Measurements from ENCODE around the gene CNTNAP4. TPM values are rescaled to one million over a fixed set of nuclear protein-coding genes. Genes with fewer than 3 reads are reported as not detected.

Gene CNTNAP4
- total and polyA plus RNA-seq, 4 donors, result 0.06 to 0.09 TPM; not detected in 2

DNA sequence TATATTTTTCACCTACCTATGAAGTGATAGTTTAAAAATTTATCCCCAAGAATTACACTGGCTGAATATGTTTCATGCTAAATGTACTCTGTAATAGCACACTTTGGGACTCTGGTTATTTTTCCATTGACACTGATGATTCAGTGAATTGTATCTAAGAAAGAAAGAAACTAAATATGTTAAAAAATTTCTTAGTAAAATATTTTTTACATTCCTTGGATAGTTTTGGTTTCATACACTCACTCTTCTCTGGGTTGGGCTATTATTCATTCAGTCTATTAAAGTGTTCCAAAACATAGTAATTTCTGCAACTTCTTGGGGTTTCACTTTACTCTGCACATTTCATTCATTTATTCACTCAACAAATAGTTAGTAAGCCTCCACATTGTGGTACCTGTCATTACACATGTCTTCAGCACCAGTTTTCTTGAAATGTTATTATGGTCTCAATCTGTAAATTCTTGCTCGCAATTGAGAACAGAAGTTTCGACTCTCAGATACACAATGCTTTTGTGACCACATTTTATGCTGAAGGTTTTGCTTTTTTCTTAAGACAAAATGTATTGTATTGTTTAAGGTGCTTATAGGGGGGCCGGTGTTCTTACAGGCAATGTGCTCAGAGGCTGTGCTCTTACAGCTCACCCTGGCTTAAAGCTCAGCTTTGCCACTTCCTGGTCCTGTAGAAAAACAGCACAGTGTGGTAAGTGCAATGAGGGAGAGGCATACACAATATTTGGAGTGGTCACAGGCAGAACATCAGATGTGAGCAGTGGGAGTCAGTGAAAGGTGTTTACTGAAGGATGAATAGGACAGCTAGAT, 17.4 kb downstream of the CNTNAP4 start:
- DNase-seq (ENCODE audit: low spot score), result no peak
- Histone ChIP-seq H3K36me3 (ENCODE audit: control insufficient read depth in 4 of 4, insufficient read depth in 3 of 4, low read depth in 1 of 4, low read length in 3 of 4) (no peaks in the 10 kb centered on the region), H3K9me3 (ENCODE audit: control insufficient read depth in 4 of 4, low read length in 3 of 4) (no peaks in the 10 kb centered on the region), H3K4me1 (ENCODE audit: control insufficient read depth in 4 of 4, insufficient read depth in 4 of 4, low read length in 3 of 4) (no peaks in the 10 kb centered on the region), H3K9ac (ENCODE audit: low read depth in 1 of 2, low read length in 2 of 2) (no peak overlapping the region), H3K4me3 (ENCODE audit: low read depth in 1 of 3, low read length in 3 of 3) (no peak overlapping the region), H3K27me3 (ENCODE audit: control insufficient read depth in 4 of 4, insufficient read depth in 4 of 4, low read length in 3 of 4) (peaks cover 0 to 4% (median 0%) of the 10 kb centered on the region in 4 donors), H3K27ac (ENCODE audit: low read depth in 1 of 2, low read length in 2 of 2) (no peak overlapping the region)
- WGBS, result 93% methylated on average over 3 of the region's 3 CpGs
- TF ChIP-seq EGR1 (IDR thresholded peaks at IDR 0.05; ENCODE audit: low read depth in 2 of 2), result no peak
- TF ChIP-seq FOXA2 (IDR thresholded peaks at IDR 0.05), result no peak
- TF ChIP-seq YY1 (IDR thresholded peaks at IDR 0.05), result no peak
- TF ChIP-seq TAF1 (conservative IDR thresholded peaks at IDR 0.05), result no peak
- TF ChIP-seq, protein P1, sequence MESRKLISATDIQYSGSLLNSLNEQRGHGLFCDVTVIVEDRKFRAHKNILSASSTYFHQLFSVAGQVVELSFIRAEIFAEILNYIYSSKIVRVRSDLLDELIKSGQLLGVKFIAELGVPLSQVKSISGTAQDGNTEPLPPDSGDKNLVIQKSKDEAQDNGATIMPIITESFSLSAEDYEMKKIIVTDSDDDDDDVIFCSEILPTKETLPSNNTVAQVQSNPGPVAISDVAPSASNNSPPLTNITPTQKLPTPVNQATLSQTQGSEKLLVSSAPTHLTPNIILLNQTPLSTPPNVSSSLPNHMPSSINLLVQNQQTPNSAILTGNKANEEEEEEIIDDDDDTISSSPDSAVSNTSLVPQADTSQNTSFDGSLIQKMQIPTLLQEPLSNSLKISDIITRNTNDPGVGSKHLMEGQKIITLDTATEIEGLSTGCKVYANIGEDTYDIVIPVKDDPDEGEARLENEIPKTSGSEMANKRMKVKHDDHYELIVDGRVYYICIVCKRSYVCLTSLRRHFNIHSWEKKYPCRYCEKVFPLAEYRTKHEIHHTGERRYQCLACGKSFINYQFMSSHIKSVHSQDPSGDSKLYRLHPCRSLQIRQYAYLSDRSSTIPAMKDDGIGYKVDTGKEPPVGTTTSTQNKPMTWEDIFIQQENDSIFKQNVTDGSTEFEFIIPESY (IDR thresholded peaks at IDR 0.05), result no peak
- TF ChIP-seq, protein P2, sequence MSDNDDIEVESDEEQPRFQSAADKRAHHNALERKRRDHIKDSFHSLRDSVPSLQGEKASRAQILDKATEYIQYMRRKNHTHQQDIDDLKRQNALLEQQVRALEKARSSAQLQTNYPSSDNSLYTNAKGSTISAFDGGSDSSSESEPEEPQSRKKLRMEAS (IDR thresholded peaks at IDR 0.05), result no peak
- TF ChIP-seq, protein P3, sequence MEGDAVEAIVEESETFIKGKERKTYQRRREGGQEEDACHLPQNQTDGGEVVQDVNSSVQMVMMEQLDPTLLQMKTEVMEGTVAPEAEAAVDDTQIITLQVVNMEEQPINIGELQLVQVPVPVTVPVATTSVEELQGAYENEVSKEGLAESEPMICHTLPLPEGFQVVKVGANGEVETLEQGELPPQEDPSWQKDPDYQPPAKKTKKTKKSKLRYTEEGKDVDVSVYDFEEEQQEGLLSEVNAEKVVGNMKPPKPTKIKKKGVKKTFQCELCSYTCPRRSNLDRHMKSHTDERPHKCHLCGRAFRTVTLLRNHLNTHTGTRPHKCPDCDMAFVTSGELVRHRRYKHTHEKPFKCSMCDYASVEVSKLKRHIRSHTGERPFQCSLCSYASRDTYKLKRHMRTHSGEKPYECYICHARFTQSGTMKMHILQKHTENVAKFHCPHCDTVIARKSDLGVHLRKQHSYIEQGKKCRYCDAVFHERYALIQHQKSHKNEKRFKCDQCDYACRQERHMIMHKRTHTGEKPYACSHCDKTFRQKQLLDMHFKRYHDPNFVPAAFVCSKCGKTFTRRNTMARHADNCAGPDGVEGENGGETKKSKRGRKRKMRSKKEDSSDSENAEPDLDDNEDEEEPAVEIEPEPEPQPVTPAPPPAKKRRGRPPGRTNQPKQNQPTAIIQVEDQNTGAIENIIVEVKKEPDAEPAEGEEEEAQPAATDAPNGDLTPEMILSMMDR (IDR thresholded peaks at IDR 0.05; ENCODE audit: low read depth, low read length, missing input control), result no peak
- no peak for TF ChIP-seq SP1 (IDR thresholded peaks at IDR 0.05)
- TF ChIP-seq NR2F2 (IDR thresholded peaks at IDR 0.05), result no peak
- TF ChIP-seq, protein P4, sequence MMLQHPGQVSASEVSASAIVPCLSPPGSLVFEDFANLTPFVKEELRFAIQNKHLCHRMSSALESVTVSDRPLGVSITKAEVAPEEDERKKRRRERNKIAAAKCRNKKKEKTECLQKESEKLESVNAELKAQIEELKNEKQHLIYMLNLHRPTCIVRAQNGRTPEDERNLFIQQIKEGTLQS (IDR thresholded peaks at IDR 0.05), result no peak
- TF ChIP-seq RXRA (IDR thresholded peaks at IDR 0.05), result no peak
- no peak for TF ChIP-seq FOXA1 (IDR thresholded peaks at IDR 0.05)
- no peak for TF ChIP-seq JUND (IDR thresholded peaks at IDR 0.05)
- TF ChIP-seq HNF4G (IDR thresholded peaks at IDR 0.05), result no peak
- no peak for TF ChIP-seq RAD21 (IDR thresholded peaks at IDR 0.05)
- TF ChIP-seq, protein P5, sequence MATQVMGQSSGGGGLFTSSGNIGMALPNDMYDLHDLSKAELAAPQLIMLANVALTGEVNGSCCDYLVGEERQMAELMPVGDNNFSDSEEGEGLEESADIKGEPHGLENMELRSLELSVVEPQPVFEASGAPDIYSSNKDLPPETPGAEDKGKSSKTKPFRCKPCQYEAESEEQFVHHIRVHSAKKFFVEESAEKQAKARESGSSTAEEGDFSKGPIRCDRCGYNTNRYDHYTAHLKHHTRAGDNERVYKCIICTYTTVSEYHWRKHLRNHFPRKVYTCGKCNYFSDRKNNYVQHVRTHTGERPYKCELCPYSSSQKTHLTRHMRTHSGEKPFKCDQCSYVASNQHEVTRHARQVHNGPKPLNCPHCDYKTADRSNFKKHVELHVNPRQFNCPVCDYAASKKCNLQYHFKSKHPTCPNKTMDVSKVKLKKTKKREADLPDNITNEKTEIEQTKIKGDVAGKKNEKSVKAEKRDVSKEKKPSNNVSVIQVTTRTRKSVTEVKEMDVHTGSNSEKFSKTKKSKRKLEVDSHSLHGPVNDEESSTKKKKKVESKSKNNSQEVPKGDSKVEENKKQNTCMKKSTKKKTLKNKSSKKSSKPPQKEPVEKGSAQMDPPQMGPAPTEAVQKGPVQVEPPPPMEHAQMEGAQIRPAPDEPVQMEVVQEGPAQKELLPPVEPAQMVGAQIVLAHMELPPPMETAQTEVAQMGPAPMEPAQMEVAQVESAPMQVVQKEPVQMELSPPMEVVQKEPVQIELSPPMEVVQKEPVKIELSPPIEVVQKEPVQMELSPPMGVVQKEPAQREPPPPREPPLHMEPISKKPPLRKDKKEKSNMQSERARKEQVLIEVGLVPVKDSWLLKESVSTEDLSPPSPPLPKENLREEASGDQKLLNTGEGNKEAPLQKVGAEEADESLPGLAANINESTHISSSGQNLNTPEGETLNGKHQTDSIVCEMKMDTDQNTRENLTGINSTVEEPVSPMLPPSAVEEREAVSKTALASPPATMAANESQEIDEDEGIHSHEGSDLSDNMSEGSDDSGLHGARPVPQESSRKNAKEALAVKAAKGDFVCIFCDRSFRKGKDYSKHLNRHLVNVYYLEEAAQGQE (IDR thresholded peaks at IDR 0.05), result no peak
- TF ChIP-seq GABPA (IDR thresholded peaks at IDR 0.05 in 1 of 2, conservative IDR thresholded peaks at IDR 0.05 in 1 of 2), result no peak

Measured in liver (tissue), 9 donors.